Myocyte (in vitro differentiated cells): ENCODE measurements around the gene NUDT3. TPM values are rescaled to one million over a fixed set of nuclear protein-coding genes. Genes with fewer than 3 reads are reported as not detected.

ENCODE experiments used
- microRNA-seq: library from miRNA; unstranded; fragments of <30 nt; microRNA quantifications from one replicate; pipeline ENCODE4, GENCODE V29; 2016
- total RNA-seq: library from RNA; depleted of rRNA; stranded (reverse); fragments of >200 nt; gene quantifications from 2 replicates; pipeline ENCODE4 v1.2.3, GENCODE V29; 2014

Gene NUDT3
- total RNA-seq, 1 donor from 2014 or later: 45.9 TPM

Small RNA genes lying within 50 kb of the gene (microRNA-seq; reads per million reads assigned to microRNA genes)
- gene MIR6835: not detected

Other genes starting within 250 kb of the NUDT3 start
- 0.19 and 0.26 TPM in 2 replicates for gene GRM4, start 246.6 kb downstream of the NUDT3 start, total RNA-seq
- gene HMGA1, start 155.8 kb downstream of the NUDT3 start, total RNA-seq: 30.4 and 37.5 TPM in 2 replicates
- 21.6 and 25.5 TPM in 2 replicates for gene SMIM29, start 143.7 kb downstream of the NUDT3 start, total RNA-seq
- gene RPS10, start 33.4 kb upstream of the NUDT3 start, total RNA-seq: 1,443 and 1,569 TPM in 2 replicates
- gene PACSIN1, start 73.4 kb upstream of the NUDT3 start, total RNA-seq: 4.4 and 5.4 TPM in 2 replicates
- gene SPDEF, start 163.7 kb upstream of the NUDT3 start, total RNA-seq: not detected in 2 replicates